GM19099 (cell line): Measurements from ENCODE around the gene DGKG.

Experiments
- POLR2A ChIP-seq: IDR thresholded peaks from 3 replicates; pipeline ENCODE4 v1.6.1; 2011; ENCODE audit warnings: low read depth; ENCODE audit not compliant: insufficient read length; ENCODE audit errors: extremely low read depth

DGKG gene

DNA sequence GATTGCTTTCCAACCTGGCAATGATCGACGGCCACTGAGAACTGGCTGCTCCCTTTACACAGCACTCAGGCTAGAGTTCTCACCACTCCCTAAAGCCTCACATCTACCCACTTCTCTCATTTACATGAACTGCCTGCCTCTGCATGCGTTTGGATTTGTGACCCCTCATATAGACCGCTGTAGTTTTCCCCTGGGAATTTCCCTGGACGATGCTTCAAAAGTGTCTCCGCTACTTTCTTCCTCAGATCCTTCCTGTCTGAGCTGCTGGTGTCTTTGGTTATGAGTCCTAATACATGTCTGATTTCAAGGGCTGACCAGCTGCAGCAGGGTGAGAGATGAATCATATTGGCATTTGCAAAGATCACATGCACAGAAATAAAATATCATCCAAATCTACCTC, 136.4 kb downstream of the DGKG start:
- TF ChIP-seq POLR2A = no peak

GRCh38 chr3:186224041-186224610, 137.9 kb downstream of the DGKG start:
- no peak for TF ChIP-seq POLR2A

GRCh38 chr3:186223476-186223875, 138.6 kb downstream of the DGKG start:
- TF ChIP-seq POLR2A = no peak

GRCh38 chr3:186221760-186222378, 140.2 kb downstream of the DGKG start:
- TF ChIP-seq POLR2A = no peak

GRCh38 chr3:186220911-186221645, 141.0 kb downstream of the DGKG start:
- TF ChIP-seq POLR2A = no peak

GRCh38 chr3:186220365-186220764, 141.7 kb downstream of the DGKG start:
- TF ChIP-seq POLR2A = no peak

DNA sequence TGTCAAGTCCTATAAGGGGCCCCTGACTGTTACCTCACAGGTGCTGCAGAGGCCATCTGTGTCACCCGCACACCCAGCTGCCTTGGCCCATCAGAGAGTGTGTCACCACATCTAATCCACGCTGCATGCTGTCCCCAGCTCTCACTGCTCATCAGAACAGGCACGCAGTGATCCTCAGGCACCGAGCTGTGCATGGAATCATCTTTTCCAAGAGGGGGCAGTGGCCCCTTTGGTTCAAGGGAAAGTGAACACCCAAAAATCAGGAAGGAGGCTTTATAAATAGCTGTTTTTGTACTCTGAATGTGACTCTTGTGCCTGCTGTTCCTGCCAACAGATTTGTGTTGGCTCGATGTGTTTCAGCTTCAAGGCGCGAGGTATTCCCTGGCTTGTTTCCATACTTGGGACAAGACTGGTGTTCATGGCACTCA, 142.8 kb downstream of the DGKG start:
- no peak for TF ChIP-seq POLR2A

DNA sequence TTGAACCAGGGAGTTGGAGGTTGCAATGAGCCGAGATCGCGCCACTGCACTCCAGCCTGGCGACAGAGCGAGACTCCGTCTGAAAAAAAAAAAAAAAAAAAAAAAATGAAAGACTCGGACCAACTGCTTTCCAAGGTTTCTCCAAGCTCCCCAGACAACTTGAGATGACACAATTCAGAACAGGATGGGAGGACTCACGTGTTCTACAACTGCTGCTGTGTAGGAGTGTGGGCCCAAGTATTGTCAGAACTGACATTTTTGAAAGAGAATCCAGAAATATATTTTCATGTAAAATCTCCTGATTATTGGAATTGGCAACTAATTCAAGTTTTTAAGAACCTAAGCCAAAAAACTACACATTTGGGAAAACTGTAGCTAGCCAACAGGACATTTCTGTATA, 143.6 kb downstream of the DGKG start:
- TF ChIP-seq POLR2A = no peak

DNA sequence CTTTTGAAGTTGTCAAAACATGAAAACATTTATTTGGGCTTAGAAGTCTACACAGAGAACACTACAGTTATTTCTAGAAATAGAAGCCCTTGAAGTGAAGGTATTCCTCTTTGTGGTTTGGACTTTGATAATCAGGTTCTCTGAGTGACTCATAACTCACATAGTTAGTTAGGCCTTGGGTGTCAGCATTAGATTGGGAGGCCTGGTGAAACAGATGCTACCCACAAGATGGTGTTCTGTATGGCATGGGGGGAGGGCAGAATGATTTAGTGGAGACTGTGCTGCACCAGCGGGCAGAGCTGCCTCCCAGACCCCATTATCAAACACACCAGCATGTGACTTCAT, 144.2 kb downstream of the DGKG start:
- no peak for TF ChIP-seq POLR2A

- TF ChIP-seq POLR2A = no peak
Observed at GRCh38 chr3:186216900-186217819, 144.9 kb downstream of the DGKG start.

GRCh38 chr3:186214670-186215069, 147.4 kb downstream of the DGKG start:
- no peak for TF ChIP-seq POLR2A

DNA sequence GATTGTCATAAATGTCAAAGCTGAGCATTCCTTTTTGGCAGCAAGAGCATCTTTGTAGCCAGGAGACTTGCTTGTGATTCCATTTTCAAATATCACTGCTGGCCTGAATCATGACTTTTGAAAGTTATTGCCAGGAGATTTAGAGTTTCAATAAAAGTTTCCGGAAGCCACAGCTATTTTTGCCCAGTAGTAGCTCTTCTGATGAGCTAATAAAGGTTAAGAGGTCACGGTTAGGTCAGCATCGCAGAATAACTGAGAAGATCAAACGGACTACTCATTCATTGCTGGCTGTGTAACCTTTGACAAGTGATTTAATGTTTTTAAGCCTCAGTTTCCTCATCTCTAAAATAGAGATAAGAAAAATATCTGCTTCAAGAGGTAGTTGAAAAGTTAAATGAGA, 148.1 kb downstream of the DGKG start:
- no peak for TF ChIP-seq POLR2A

GRCh38 chr3:186212611-186213010, 149.4 kb downstream of the DGKG start:
- no peak for TF ChIP-seq POLR2A

- TF ChIP-seq POLR2A = no peak
Observed at GRCh38 chr3:186210852-186211500, 151.1 kb downstream of the DGKG start.
